ENCODE results near the gene NFYC.
A peak's percentile ranks its signal among the peaks of the same experiment; 100 is the strongest.

NFYC gene

GRCh38 chr1:40786995-40787705, 95.6 kb downstream of the NFYC start:
- H3K9me3 Mint-ChIP-seq: no peaks in the 10 kb centered on the region
- H3K36me3 Mint-ChIP-seq: no peaks in the 10 kb centered on the region
- no peak for DNase-seq (ENCODE audit: low spot score in 2 of 2)
- H3K4me1 Mint-ChIP-seq: peaks cover 11% of the 10 kb centered on the region
- H3K27me3 Mint-ChIP-seq: peaks cover 21% of the 10 kb centered on the region
- no peak overlapping the region for H3K27ac Mint-ChIP-seq
- no peak overlapping the region for H3K4me3 Mint-ChIP-seq
- no peak for ATAC-seq (ENCODE audit: low read depth)

GRCh38 chr1:40787737-40788560, 96.4 kb downstream of the NFYC start:
- no peak overlapping the region for H3K4me3 Mint-ChIP-seq
- no peaks in the 10 kb centered on the region for H3K36me3 Mint-ChIP-seq
- ATAC-seq (ENCODE audit: low read depth) (no peak), DNase-seq (ENCODE audit: low spot score in 2 of 2) (no peak)
- peaks cover 8% of the 10 kb centered on the region for H3K4me1 Mint-ChIP-seq
- H3K9me3 Mint-ChIP-seq: no peaks in the 10 kb centered on the region
- H3K27ac Mint-ChIP-seq: no peak overlapping the region
- peaks cover 21% of the 10 kb centered on the region for H3K27me3 Mint-ChIP-seq

GRCh38 chr1:40788561-40789341, 97.2 kb downstream of the NFYC start:
- Mint-ChIP-seq H3K27ac (no peak overlapping the region), H3K4me3 (no peak overlapping the region), H3K4me1 (peaks cover 4% of the 10 kb centered on the region), H3K27me3 (peaks cover 21% of the 10 kb centered on the region), H3K9me3 (no peaks in the 10 kb centered on the region), H3K36me3 (no peaks in the 10 kb centered on the region)
- DNase-seq (ENCODE audit: low spot score in 2 of 2) (no peak), ATAC-seq (ENCODE audit: low read depth) (no peak)

- DNase-seq (ENCODE audit: low spot score in 2 of 2): no peak
- no peak overlapping the region for H3K4me3 Mint-ChIP-seq
- no peaks in the 10 kb centered on the region for H3K9me3 Mint-ChIP-seq
- H3K36me3 Mint-ChIP-seq: no peaks in the 10 kb centered on the region
- peaks cover 20% of the 10 kb centered on the region for H3K27me3 Mint-ChIP-seq
- peaks cover 3% of the 10 kb centered on the region for H3K4me1 Mint-ChIP-seq
- H3K27ac Mint-ChIP-seq: no peak overlapping the region
- no peak for ATAC-seq (ENCODE audit: low read depth)
Observed at GRCh38 chr1:40789342-40789598, 97.8 kb downstream of the NFYC start.

- no peak for DNase-seq (ENCODE audit: low spot score in 2 of 2)
- ATAC-seq (ENCODE audit: low read depth): no peak
- no peaks in the 10 kb centered on the region for H3K36me3 Mint-ChIP-seq
- H3K27me3 Mint-ChIP-seq: peaks cover 15% of the 10 kb centered on the region
- H3K4me3 Mint-ChIP-seq: no peak overlapping the region
- no peaks in the 10 kb centered on the region for H3K4me1 Mint-ChIP-seq
- H3K9me3 Mint-ChIP-seq: no peaks in the 10 kb centered on the region
- H3K27ac Mint-ChIP-seq: no peak overlapping the region
Observed at GRCh38 chr1:40789661-40790430, 98.3 kb downstream of the NFYC start.

- Mint-ChIP-seq H3K27me3 (peaks cover 5% of the 10 kb centered on the region), H3K4me1 (peaks cover 7% of the 10 kb centered on the region), H3K9me3 (no peaks in the 10 kb centered on the region), H3K27ac (no peak overlapping the region), H3K4me3 (no peak overlapping the region), H3K36me3 (no peaks in the 10 kb centered on the region)
- ATAC-seq (ENCODE audit: low read depth) (no peak), DNase-seq (ENCODE audit: low spot score in 2 of 2) (no peak)
Observed at GRCh38 chr1:40792036-40792435, 100.5 kb downstream of the NFYC start.

- DNase-seq (ENCODE audit: low spot score in 2 of 2): no peak
- Mint-ChIP-seq H3K4me1 (peaks cover 12% of the 10 kb centered on the region), H3K27ac (no peak overlapping the region), H3K9me3 (no peaks in the 10 kb centered on the region), H3K4me3 (no peak overlapping the region), H3K36me3 (no peaks in the 10 kb centered on the region), H3K27me3 (peaks cover 5% of the 10 kb centered on the region)
- no peak for ATAC-seq (ENCODE audit: low read depth)
Observed at GRCh38 chr1:40793617-40794016, 102.1 kb downstream of the NFYC start.

GRCh38 chr1:40794048-40794447, 102.5 kb downstream of the NFYC start:
- ATAC-seq (ENCODE audit: low read depth) (no peak), DNase-seq (ENCODE audit: low spot score in 2 of 2) (no peak)
- Mint-ChIP-seq H3K4me3 (no peak overlapping the region), H3K36me3 (no peaks in the 10 kb centered on the region), H3K27me3 (peaks cover 5% of the 10 kb centered on the region), H3K4me1 (peaks cover 13% of the 10 kb centered on the region), H3K9me3 (no peaks in the 10 kb centered on the region), H3K27ac (no peak overlapping the region)

GRCh38 chr1:40794974-40795715, 103.6 kb downstream of the NFYC start:
- Mint-ChIP-seq H3K36me3 (no peaks in the 10 kb centered on the region), H3K27me3 (peaks cover 3% of the 10 kb centered on the region), H3K27ac (no peak overlapping the region), H3K9me3 (no peaks in the 10 kb centered on the region), H3K4me3 (no peak overlapping the region), H3K4me1 (peaks cover 14% of the 10 kb centered on the region)
- ATAC-seq (ENCODE audit: low read depth) (no peak), DNase-seq (ENCODE audit: low spot score in 2 of 2) (no peak)

- H3K36me3 Mint-ChIP-seq: no peaks in the 10 kb centered on the region
- peak; percentile 32 for ATAC-seq (ENCODE audit: low read depth)
Observed at GRCh38 chr1:40795811-40796586, 104.5 kb downstream of the NFYC start.

GRCh38 chr1:40796939-40797667, 105.6 kb downstream of the NFYC start:
- H3K4me1 Mint-ChIP-seq: peaks cover 29% of the 10 kb centered on the region

More at GRCh38 chr1:40795811-40796586, 104.5 kb downstream of the NFYC start:
- no peak for DNase-seq (ENCODE audit: low spot score in 2 of 2)
- Mint-ChIP-seq H3K27me3 (peaks cover 3% of the 10 kb centered on the region), H3K4me1 (peaks cover 18% of the 10 kb centered on the region), H3K9me3 (no peaks in the 10 kb centered on the region), H3K4me3 (no peak overlapping the region), H3K27ac (no peak overlapping the region)

GRCh38 chr1:40797668-40798010, 106.1 kb downstream of the NFYC start:
- peaks cover 3% of the 10 kb centered on the region for H3K27me3 Mint-ChIP-seq
- no peak for DNase-seq (ENCODE audit: low spot score in 2 of 2)
- no peak for ATAC-seq (ENCODE audit: low read depth)
- H3K36me3 Mint-ChIP-seq: no peaks in the 10 kb centered on the region
- peaks cover 30% of the 10 kb centered on the region for H3K4me1 Mint-ChIP-seq
- H3K27ac Mint-ChIP-seq: no peak overlapping the region
- H3K4me3 Mint-ChIP-seq: no peak overlapping the region
- H3K9me3 Mint-ChIP-seq: no peaks in the 10 kb centered on the region

More at GRCh38 chr1:40796939-40797667, 105.6 kb downstream of the NFYC start:
- Mint-ChIP-seq H3K36me3 (no peaks in the 10 kb centered on the region), H3K4me3 (no peak overlapping the region), H3K27ac (no peak overlapping the region), H3K27me3 (peaks cover 3% of the 10 kb centered on the region), H3K9me3 (no peaks in the 10 kb centered on the region)
- ATAC-seq (ENCODE audit: low read depth): no peak
- no peak for DNase-seq (ENCODE audit: low spot score in 2 of 2)

Measured in memory B cell (primary cell).